Gastroesophageal sphincter (tissue), 3 donors: ENCODE measurements around the gene NR2E3.

Source experiments
- EP300 ChIP-seq: sonication (generic); formaldehyde crosslinking; IDR thresholded peaks from one replicate; pipeline ENCODE4 v1.6.1; 2017; ENCODE audit warnings: antibody characterized with exemption, mild to moderate bottlenecking
- POLR2AphosphoS5 ChIP-seq: sonication (generic); formaldehyde crosslinking; IDR thresholded peaks from one replicate; pipeline ENCODE4 v1.6.1; 2017; ENCODE audit warnings: antibody characterized with exemption
- TF ChIP-seq, protein P1 (sequence below), 4 experiments: fragments of 200-600 bp in 2 of 4; fragments of 450-650 bp in 2 of 4; sonication (generic) in 1 of 4; IDR thresholded peaks; one replicate each; pipeline ENCODE4 v1.5.1; 2017 to 2019; ENCODE audit warnings: antibody characterized with exemption in 4 of 4, mild to moderate bottlenecking in 2 of 4, moderate library complexity in 2 of 4

DNA sequence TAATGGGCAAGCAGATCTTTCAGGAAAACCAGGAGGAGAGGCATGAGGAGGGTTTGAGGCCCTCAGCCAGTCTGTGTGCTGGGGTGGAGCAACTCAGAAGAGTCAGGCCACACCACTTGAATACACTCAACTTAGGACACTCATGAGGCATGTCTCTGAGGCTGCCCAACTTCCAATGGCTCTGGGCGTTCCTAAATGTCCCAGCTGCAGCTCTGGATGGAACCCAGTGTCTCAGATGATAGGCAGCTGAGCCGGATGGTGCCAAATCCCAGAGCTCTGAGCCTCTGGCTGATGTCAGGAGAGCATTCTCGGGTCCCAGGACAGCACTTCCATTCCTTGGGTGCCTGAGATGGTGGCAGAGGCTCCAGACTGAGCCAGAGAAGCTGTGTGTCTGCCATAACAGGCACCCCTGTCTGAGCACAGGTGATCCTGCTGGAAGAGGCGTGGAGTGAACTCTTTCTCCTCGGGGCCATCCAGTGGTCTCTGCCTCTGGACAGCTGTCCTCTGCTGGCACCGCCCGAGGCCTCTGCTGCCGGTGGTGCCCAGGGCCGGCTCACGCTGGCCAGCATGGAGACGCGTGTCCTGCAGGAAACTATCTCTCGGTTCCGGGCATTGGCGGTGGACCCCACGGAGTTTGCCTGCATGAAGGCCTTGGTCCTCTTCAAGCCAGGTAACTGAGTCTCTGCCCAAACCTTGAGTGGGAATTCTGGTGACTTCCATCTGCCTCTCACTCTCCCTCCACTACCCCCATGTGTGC lies 2.8 kb downstream of the NR2E3 start:
- TF ChIP-seq, protein P1, sequence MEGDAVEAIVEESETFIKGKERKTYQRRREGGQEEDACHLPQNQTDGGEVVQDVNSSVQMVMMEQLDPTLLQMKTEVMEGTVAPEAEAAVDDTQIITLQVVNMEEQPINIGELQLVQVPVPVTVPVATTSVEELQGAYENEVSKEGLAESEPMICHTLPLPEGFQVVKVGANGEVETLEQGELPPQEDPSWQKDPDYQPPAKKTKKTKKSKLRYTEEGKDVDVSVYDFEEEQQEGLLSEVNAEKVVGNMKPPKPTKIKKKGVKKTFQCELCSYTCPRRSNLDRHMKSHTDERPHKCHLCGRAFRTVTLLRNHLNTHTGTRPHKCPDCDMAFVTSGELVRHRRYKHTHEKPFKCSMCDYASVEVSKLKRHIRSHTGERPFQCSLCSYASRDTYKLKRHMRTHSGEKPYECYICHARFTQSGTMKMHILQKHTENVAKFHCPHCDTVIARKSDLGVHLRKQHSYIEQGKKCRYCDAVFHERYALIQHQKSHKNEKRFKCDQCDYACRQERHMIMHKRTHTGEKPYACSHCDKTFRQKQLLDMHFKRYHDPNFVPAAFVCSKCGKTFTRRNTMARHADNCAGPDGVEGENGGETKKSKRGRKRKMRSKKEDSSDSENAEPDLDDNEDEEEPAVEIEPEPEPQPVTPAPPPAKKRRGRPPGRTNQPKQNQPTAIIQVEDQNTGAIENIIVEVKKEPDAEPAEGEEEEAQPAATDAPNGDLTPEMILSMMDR (IDR thresholded peaks at IDR 0.05), result no peak
- TF ChIP-seq EP300 (no peak), POLR2AphosphoS5 (no peak)
